ENCODE measurements around the gene CACTIN.
A peak's percentile ranks its signal among the peaks of the same experiment; 100 is the strongest.
"Not testable (repeated sequence)": the region's sequence is repeated elsewhere in the genome, so short reads cannot be mapped to it uniquely, and the experiment has no call there.

The CACTIN gene

DNA sequence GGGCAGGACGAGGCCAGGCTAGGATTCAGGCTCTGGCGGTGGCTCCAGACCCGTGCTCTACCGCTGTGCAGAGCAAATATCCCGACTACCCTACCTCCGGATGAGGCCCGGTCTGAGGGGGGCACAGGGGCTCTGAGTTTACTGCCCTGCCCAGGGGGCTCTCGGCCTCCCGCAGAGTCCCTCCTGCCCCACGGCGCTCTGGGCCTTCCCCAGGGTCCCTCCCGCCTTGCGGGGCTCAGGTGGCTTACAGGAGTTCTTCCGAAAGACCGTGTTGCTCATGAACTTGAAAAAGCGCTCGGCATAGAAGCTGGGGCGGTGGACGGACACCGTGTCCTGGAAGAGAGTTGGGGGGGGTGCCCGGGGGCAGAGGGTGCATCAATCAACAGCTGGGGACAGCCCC is 19.1 kb upstream of the CACTIN start:
- DNase-seq: no peak

- no peak for DNase-seq
Measured at GRCh38 chr19:3645067-3645396, 18.4 kb upstream of the CACTIN start.

- DNase-seq: no peak
Measured at GRCh38 chr19:3644351-3645066, 17.9 kb upstream of the CACTIN start.

- DNase-seq: no peak
Measured at GRCh38 chr19:3643674-3644313, 17.2 kb upstream of the CACTIN start.

- peak; percentile 33 for DNase-seq
Measured at GRCh38 chr19:3642987-3643673, 16.5 kb upstream of the CACTIN start.

DNA sequence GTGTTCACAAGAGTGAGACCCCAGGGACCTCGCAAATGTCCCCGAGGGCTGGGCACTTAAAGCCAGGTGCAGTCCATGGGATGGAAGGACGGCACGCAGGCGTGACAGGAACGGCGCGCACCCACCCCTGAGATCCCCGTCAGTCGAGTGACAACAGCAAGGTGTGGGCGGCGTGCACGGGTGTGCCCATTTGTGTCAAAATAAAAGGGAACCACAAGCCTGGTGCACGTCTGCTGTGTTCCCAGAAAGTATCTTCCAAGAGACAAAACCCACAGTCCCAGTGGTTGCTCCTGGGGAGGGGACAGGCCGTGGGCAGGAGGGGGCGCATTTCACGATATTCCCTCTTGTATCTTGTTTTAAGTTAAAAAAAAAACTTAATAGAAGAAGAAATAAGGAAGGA is 15.7 kb upstream of the CACTIN start:
- DNase-seq: no peak

DNA sequence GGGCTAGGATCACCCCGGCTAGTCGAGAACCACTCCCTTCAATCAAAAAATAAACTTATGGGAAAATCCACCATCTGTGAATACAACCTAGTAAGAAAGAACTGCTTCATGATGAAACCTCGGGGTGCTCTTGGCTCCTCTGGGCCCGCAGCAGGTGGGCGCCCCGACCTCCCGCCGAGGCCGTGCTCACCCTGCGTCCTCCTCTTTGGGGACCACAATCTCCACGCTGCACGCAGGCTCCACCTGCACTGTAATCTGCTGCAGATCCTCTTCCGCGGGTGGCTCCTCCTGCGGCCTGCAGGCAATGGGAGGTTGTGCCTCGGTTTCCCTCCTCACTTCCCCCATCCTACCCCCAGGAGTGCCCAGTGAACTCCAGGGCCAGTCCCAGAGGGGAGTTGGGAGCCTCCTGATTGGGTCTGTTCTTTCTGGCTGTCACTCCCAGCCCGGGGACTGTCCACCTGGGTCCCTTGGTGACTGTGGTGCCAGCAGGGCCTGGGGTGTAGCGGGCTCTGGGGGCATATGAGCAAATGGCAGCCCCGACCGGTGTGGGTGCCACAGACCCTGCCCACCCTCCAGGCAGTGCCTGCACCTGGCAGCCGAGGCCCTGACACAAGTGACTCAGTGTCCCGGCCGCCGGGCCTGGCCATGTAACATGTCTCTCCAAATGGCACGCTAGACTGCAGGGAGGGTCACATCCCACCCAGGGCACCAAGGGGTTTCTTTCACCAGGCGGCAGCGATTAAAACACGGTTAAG is 15.1 kb upstream of the CACTIN start:
- no peak for DNase-seq

DNA sequence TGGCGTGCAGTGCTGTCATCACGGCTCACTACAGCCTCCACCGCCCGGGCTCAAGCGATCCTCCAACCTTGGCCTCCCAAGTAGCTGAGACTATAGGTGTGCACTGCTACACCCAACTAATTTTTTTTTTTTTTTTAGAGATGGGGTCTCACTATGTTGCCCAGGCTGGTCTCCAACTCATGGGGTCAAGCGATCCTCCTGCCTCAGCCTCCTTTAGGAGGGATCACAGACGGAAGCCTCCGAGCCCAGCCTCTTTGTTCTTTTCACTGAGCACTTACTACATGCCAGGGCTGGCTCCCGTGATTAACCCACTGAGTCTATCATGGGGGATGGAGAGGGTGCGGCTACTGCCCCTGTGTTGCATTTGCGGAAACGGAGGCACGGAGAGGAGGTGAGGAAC is 12.9 kb upstream of the CACTIN start:
- DNase-seq: no peak

DNA sequence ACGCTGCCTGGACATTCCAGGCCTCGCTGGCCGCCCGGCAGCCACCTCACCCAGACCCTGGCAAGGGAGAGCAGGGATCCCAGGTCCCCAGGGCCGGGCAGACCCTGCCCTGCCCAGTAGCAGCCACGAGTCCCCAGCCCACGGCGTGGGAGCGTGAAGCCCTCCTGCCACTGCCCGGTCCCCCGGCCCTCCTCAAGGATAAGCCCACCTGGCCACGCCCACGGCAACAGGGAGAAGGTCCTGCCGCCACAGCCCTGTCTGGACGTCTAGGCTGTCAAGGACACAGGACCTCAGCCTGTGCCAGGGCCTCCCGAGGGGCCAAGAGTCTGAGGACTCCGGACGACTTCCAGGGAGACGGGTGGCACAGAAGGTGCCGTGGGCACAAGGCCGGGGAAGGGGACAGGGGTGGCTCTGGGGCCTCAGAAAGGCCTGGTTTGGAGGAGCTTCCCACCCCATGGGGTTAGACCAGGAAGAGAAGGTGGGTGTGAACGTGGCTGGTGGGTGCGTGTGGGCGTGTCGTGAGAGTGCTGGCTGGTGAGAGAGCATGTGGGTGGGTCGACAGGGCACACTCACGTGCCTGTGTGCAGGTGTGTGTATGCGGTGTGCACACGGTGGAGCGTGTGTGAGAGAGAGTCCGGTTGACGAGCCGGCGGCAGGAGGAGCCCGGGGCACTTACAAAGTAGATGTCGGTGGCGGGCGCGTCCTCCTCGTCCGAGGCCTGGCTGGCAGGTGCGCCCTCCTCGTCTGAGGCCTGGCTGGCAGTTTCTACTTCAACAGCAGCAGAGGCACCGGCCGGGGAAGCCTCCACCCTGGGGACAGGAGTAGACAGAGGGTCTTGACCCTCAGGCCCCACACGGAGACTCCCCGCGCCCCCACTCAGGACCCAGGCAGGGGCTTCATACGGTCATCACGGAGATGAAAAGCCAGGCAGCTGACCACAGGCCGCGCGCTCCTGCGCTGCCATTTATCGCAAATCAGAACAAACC is 11.9 kb upstream of the CACTIN start:
- no peak for DNase-seq

DNA sequence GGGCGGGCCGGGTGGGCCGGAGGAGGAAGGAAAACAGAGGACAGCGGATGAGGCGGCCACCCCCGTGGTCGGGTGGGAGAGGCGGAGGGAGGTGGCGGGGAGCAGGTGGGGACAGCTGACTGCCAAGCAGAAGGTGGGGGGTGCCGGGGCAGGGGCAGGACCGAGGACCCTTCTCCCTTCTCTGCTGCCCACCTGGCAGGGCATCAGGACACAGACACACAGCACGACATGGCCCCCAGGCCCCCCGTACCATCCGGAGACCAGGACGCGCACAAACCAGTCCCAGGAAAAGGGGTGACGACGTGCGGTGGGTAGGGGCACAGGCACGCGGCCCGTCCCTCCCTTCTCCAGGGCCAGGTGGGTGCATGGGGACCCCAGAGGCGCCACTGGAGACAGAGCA is 11.0 kb upstream of the CACTIN start:
- no peak for DNase-seq

- no peak for DNase-seq
Measured at GRCh38 chr19:3636962-3637361, 10.4 kb upstream of the CACTIN start.

DNA sequence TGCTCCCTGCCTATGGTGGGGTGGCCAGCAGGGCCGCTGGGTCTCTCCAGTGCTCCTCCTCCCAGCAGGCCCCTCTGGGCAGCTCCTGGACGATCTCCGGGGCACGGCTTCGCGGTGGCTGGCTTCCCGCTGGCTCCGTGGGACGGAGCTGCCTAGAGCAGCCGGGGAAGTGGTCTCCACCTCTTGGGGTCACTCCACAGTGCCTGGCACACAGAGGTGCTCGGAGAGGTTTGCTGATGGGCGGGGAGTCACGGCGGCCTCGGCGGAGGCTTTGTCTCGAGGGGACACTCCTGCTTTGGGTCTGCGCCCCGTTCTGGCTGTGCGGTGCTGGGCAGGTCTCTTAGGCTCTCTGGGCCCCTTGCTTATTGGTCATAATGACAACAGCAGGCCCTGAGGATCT is 9.9 kb upstream of the CACTIN start:
- DNase-seq: no peak

- DNase-seq: no peak
Measured at GRCh38 chr19:3634496-3635045, 8.0 kb upstream of the CACTIN start.

DNA sequence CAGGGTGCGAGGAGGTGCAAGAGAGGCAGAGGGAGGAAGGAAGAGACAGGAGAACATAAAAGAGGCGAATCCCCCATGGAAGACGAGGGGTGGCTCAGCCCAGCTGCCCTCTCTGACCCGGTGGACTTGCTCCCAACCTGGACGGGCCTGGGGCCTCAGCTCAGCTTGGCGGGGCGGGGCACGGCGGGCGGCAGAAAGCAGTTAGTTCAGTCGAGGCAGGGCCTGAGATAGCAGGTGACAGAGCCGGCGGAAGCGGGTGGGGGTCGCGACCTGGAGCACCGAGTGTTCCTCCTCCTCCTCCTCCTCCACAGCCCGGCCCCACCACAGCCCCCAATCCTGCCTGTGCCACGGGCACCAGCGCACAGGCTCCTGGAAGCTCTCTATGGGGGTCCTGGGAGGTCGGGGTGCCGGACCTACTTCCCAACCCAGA is 7.0 kb upstream of the CACTIN start:
- no peak for DNase-seq

GRCh38 chr19:3632739-3633558 is 6.4 kb upstream of the CACTIN start:
- DNase-seq: no peak

GRCh38 chr19:3632098-3632497 is 5.5 kb upstream of the CACTIN start:
- no peak for DNase-seq

DNA sequence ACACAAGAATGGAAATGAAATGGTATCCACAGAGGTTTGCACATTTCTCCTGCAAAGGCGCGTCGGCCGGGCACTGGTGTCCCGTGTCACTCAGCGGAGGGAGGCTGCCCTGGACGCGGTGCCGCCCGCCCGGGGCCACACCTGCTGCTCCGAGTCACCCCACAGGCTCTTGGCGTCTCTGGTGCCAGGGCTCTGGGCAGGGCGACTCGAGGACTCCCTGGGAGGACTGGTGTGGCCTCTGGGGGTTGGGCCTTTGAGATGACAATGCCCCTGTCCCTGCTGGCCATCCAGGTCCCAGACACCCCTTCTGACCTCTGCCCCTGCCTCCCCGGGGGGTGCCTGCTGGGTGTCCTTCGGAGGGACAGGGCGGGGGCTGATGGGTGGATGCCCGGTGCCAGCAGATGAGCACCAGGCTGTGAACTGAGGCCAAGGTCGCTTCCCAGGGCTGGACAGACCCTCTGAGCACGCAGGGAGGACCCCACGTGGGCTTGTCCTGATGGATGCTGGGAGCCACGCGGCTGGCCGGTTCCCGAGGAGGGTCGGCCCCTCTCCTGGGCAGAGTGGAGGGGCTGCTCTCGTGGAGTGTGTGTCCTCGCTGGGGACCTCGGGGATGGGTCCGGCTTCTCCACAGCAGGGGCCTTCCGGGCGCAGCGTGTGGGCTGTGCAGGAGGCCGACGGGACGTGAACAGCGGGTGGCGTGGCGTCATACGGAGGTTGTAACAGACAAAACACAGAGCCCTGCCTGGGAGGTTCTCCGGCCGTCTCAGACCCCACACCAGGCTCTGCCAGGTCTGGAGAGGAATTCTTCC is 4.7 kb upstream of the CACTIN start:
- no peak for DNase-seq

DNA sequence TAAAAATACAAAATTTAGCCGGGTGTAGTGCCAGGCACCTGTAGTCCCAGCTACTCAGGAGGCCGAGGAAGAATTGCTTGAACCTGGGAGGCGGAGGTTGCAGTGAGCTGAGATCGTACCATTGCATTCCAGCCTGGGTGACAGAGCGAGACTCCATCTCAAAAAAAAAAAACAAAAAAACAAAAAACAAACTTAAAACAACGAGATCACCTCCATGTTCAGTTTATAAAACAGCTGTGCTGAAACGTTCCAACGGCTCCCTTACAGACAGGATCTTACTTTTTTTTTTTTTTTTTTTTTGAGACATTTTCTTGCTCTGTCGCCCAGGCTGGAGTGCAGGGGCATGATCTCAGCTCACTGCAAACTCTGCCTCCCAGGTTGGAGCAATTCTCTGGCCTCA is 2.2 kb upstream of the CACTIN start:
- not testable (repeated sequence) for DNase-seq

GRCh38 chr19:3627351-3627723 is 747 bp upstream of the CACTIN start:
- DNase-seq: no peak

GRCh38 chr19:3625996-3626472 is 556 bp downstream of the CACTIN start:
- DNase-seq: peak; percentile 45

Data from hematopoietic multipotent progenitor cell treated with erythropoietin and hydrocortisone succinate and interleukin-3 and kit ligand, for 4 days (in vitro differentiated cells).